ENCODE data around the gene COL4A3. TPM values are rescaled to one million over a fixed set of nuclear protein-coding genes. Genes with fewer than 3 reads are reported as not detected.

COL4A3 gene
- polyA plus RNA-seq, 2 of the 4 experiments (the other 2 are of a cell fraction): 1.8 to 6.8 TPM

GRCh38 chr2:227153307-227153706 lies 11.1 kb upstream of the COL4A3 start:
- 16% methylated on average over 4 of the region's 4 CpGs for WGBS (ENCODE audit: missing lambda C conversion rate)
- H3K4me3 ChIP-seq: no peak overlapping the region
- DNase-seq (ENCODE audit: low read depth in 1 of 2, low spot score in 1 of 2) (peak in 1 of 2 experiments; percentile 53), ATAC-seq (peak; percentile 76 to 84), FAIRE-seq (no peak)
- H3K4me1 ChIP-seq: peaks cover 36% of the 10 kb centered on the region
- peaks cover 1% of the 10 kb centered on the region; the same call in 2 of the 3 replicates for H3K9me3 ChIP-seq
- H3K27ac ChIP-seq: peak overlapping the region; percentile 62 to 64
- POLR2A ChIA-PET: interaction anchor here (1.0 kb wide), 1 partner anchor 67 kb away, joined by 3 read pairs; no protein-coding TSS in a partner anchor
- peak overlapping the region; percentile 61 for H3K4me2 ChIP-seq
- TF ChIP-seq ELK1 (IDR thresholded peaks at IDR 0.05; ENCODE audit: low read depth, low read length) (no peak), KDM5A (IDR thresholded peaks at IDR 0.05) (no peak), RNF2 (IDR thresholded peaks at IDR 0.05; ENCODE audit: borderline replicate concordance, low read depth) (no peak), RAD21 (conservative IDR thresholded peaks at IDR 0.05 in 1 of 2, IDR thresholded peaks at IDR 0.05 in 1 of 2) (no peak), JUNB (IDR thresholded peaks at IDR 0.05) (no peak), NFE2L2 (conservative IDR thresholded peaks at IDR 0.05; ENCODE audit: low read length) (no peak), EHF (CRISPR knock-in tag; IDR thresholded peaks at IDR 0.05) (no peak), PHF8 (IDR thresholded peaks at IDR 0.05; ENCODE audit: borderline replicate concordance, low read depth) (no peak), USF2 (IDR thresholded peaks at IDR 0.05) (no peak), CEBPB (IDR thresholded peaks at IDR 0.05) (no peak), CTCF (IDR thresholded peaks at IDR 0.05) (no peak), FOSL2 (IDR thresholded peaks at IDR 0.05) (no peak), FOSL2 (CRISPR knock-in tag; IDR thresholded peaks at IDR 0.05) (no peak), EHMT2 (IDR thresholded peaks at IDR 0.05; ENCODE audit: low read depth) (no peak), ZFP36 (IDR thresholded peaks at IDR 0.05; ENCODE audit: borderline replicate concordance, partially characterized antibody) (no peak), ZNF302 (CRISPR knock-in tag; IDR thresholded peaks at IDR 0.05) (no peak), RARB (CRISPR knock-in tag; IDR thresholded peaks at IDR 0.05) (no peak), CBX8 (IDR thresholded peaks at IDR 0.05) (no peak), HEYL (CRISPR knock-in tag; IDR thresholded peaks at IDR 0.05) (no peak)
- TF ChIP-seq, protein P1, sequence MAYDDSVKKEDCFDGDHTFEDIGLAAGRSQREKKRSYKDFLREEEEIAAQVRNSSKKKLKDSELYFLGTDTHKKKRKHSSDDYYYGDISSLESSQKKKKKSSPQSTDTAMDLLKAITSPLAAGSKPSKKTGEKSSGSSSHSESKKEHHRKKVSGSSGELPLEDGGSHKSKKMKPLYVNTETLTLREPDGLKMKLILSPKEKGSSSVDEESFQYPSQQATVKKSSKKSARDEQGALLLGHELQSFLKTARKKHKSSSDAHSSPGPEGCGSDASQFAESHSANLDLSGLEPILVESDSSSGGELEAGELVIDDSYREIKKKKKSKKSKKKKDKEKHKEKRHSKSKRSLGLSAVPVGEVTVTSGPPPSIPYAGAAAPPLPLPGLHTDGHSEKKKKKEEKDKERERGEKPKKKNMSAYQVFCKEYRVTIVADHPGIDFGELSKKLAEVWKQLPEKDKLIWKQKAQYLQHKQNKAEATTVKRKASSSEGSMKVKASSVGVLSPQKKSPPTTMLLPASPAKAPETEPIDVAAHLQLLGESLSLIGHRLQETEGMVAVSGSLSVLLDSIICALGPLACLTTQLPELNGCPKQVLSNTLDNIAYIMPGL (CRISPR knock-in tag; IDR thresholded peaks at IDR 0.05; ENCODE audit: borderline replicate concordance): no peak
- TF ChIP-seq, protein P2, sequence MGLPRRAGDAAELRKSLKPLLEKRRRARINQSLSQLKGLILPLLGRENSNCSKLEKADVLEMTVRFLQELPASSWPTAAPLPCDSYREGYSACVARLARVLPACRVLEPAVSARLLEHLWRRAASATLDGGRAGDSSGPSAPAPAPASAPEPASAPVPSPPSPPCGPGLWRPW (IDR thresholded peaks at IDR 0.05): no peak
- CTCF ChIA-PET: interaction anchor here (1.4 kb wide), 1 partner anchor 85 kb away, joined by 5 read pairs; no protein-coding TSS in a partner anchor
